Gastroesophageal sphincter (tissue), 3 donors: Measurements from ENCODE around the gene NAALADL2.
"Not testable (repeated sequence)": the region's sequence is repeated elsewhere in the genome, so short reads cannot be mapped to it uniquely, and the experiment has no call there.

Experiments
- POLR2A ChIP-seq, 2 donors: fragments of 450-650 bp; IDR thresholded peaks; one replicate each; pipeline ENCODE4 v1.6.1; 2017; ENCODE audit warnings: antibody characterized with exemption in 2 of 2, mild to moderate bottlenecking in 2 of 2, moderate library complexity in 1 of 2
- POLR2AphosphoS5 ChIP-seq: sonication (generic); formaldehyde crosslinking; IDR thresholded peaks from one replicate; pipeline ENCODE4 v1.6.1; 2017; ENCODE audit warnings: antibody characterized with exemption
- TF ChIP-seq, protein P1 (sequence below), 4 experiments: fragments of 200-600 bp in 2 of 4; fragments of 450-650 bp in 2 of 4; sonication (generic) in 1 of 4; IDR thresholded peaks; one replicate each; pipeline ENCODE4 v1.5.1; 2017 to 2019; ENCODE audit warnings: antibody characterized with exemption in 4 of 4, mild to moderate bottlenecking in 2 of 4, moderate library complexity in 2 of 4

DNA sequence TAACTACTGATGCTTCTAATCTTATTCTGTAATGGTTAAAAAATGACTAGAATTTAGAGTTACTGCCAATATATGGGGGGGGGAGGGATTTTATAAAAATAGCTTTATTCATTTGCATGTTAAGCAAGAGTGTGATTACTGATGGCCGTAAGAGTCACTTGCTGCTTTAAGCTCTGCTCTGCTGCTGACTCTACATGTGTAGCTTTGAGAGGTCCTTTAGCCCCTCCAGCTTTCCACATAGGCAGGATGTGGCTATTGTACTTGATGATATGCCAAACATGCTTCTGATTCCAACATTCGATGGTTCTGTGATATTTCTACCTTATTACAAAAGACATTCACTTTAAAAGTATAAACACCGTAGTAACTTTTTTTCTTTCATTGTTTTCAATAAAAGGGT is 511.3 kb downstream of the NAALADL2 start:
- TF ChIP-seq, protein P1, sequence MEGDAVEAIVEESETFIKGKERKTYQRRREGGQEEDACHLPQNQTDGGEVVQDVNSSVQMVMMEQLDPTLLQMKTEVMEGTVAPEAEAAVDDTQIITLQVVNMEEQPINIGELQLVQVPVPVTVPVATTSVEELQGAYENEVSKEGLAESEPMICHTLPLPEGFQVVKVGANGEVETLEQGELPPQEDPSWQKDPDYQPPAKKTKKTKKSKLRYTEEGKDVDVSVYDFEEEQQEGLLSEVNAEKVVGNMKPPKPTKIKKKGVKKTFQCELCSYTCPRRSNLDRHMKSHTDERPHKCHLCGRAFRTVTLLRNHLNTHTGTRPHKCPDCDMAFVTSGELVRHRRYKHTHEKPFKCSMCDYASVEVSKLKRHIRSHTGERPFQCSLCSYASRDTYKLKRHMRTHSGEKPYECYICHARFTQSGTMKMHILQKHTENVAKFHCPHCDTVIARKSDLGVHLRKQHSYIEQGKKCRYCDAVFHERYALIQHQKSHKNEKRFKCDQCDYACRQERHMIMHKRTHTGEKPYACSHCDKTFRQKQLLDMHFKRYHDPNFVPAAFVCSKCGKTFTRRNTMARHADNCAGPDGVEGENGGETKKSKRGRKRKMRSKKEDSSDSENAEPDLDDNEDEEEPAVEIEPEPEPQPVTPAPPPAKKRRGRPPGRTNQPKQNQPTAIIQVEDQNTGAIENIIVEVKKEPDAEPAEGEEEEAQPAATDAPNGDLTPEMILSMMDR (IDR thresholded peaks at IDR 0.05), result not testable (repeated sequence)
- TF ChIP-seq POLR2AphosphoS5; POLR2A (IDR thresholded peaks at IDR 0.05): not testable (repeated sequence)
